ACC112 (cell line): ENCODE results near the gene CXCL14.
A peak's percentile ranks its signal among the peaks of the same experiment; 100 is the strongest.

Experiments used
- H2AFZ ChIP-seq: fragments of 200-600 bp; sonication (generic); one replicate; pipeline ENCODE4 v1.6.0; 2017; ENCODE audit warnings: antibody characterized with exemption, low read length; ENCODE audit not compliant: unreplicated experiment
- H3K27ac ChIP-seq: fragments of 200-600 bp; sonication (generic); 2 replicates; pipeline ENCODE4 v1.5.1; 2014; ENCODE audit warnings: low read depth, mild to moderate bottlenecking, antibody characterized with exemption, low read length, moderate library complexity
- H3K27me3 ChIP-seq: fragments of 200-600 bp; sonication (generic); 2 replicates; pipeline ENCODE4 v1.6.1; 2014; ENCODE audit warnings: mild to moderate bottlenecking, antibody characterized with exemption, low read length, moderate library complexity, mixed read lengths; ENCODE audit not compliant: insufficient read depth
- H3K36me3 ChIP-seq: fragments of 200-600 bp; sonication (generic); 2 replicates; pipeline ENCODE4 v1.6.1; 2016; ENCODE audit warnings: mild to moderate bottlenecking, antibody characterized with exemption, low read length, moderate library complexity, mixed read lengths; ENCODE audit not compliant: insufficient read depth
- H3K4me1 ChIP-seq: fragments of 200-600 bp; sonication (generic); one replicate; pipeline ENCODE4 v1.6.1; 2016; ENCODE audit warnings: low read length, mixed read lengths; ENCODE audit not compliant: insufficient read depth, unreplicated experiment, control insufficient read depth
- H3K4me3 ChIP-seq: fragments of 200-600 bp; sonication (generic); 2 replicates; pipeline ENCODE4 v1.5.1; 2014; ENCODE audit warnings: mild to moderate bottlenecking, low read depth, low read length
- H3K79me2 ChIP-seq: fragments of 200-600 bp; sonication (generic); one replicate; pipeline ENCODE4 v1.6.0; 2016; ENCODE audit warnings: low read length; ENCODE audit not compliant: control insufficient read depth, unreplicated experiment, insufficient read depth

The CXCL14 gene

GRCh38 chr5:135578685-135579341, at the start of gene CXCL14:
Gene CXCL14, minus strand, starts transcription at chr5:135578991. Its CDS starts 213 bp downstream, at chr5:135578778.
- Histone ChIP-seq H3K4me3 (peak within 1 kb of the TSS; percentile 52), H3K4me1 (peaks cover 12% of the 10 kb centered on the region), H3K36me3 (no peaks in the 10 kb centered on the region), H3K27me3 (peaks cover 70% of the 10 kb centered on the region), H2AFZ (no peak within 1 kb of the TSS), H3K27ac (no peak within 1 kb of the TSS), H3K79me2 (no peaks in the 10 kb centered on the region)

- Histone ChIP-seq H3K27me3 (peaks cover 50% of the 10 kb centered on the region), H3K36me3 (no peaks in the 10 kb centered on the region), H3K27ac (no peak overlapping the region), H3K79me2 (no peaks in the 10 kb centered on the region), H3K4me3 (no peak overlapping the region), H2AFZ (no peak overlapping the region), H3K4me1 (no peaks in the 10 kb centered on the region)
Observed at GRCh38 chr5:135626636-135627035, 47.8 kb upstream of the CXCL14 start.

DNA sequence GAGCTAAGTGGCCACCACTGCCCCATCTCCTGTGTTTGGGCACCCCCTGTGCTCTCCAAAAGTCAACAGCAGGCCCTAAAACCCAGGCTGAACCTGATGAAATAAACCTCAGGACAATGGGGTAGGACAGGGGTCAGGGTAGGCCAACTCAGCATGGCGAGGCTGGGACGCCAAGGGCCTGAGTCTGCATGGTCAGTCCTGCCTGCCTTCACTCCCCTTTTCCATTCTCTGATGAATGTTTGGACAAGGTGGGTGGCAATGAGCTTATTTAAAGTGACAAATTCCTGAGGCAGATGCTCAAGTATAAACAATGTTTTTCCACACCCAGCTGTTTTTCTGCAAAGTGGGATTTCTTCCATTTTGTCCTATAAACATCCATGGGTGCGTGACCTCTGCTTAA, 47.2 kb upstream of the CXCL14 start:
- Histone ChIP-seq H3K79me2 (no peaks in the 10 kb centered on the region), H3K27ac (no peak overlapping the region), H3K36me3 (no peaks in the 10 kb centered on the region), H2AFZ (no peak overlapping the region), H3K27me3 (peaks cover 50% of the 10 kb centered on the region), H3K4me3 (no peak overlapping the region), H3K4me1 (no peaks in the 10 kb centered on the region)

DNA sequence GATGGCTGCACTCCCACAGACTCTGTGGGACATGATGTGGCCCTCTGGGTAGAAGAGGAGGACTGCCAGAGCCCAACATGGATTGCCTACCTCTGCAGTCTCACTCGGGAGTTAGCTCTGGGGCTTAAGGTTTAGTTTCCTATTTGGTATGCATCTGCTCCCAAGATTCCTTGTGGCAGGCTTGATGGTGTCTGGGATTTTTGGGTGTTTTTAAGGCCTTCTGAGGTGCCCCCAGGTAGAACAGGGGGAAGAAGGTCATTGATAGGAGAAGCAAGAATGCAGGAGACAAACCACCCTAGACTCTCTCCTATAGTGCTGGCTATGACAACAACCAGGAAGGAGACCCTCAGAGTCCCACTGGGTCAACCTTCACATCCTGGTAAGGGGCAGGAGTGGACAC, 46.7 kb upstream of the CXCL14 start:
- Histone ChIP-seq H3K27me3 (peaks cover 50% of the 10 kb centered on the region), H2AFZ (no peak overlapping the region), H3K36me3 (no peaks in the 10 kb centered on the region), H3K4me1 (no peaks in the 10 kb centered on the region), H3K27ac (no peak overlapping the region), H3K4me3 (no peak overlapping the region), H3K79me2 (no peaks in the 10 kb centered on the region)

DNA sequence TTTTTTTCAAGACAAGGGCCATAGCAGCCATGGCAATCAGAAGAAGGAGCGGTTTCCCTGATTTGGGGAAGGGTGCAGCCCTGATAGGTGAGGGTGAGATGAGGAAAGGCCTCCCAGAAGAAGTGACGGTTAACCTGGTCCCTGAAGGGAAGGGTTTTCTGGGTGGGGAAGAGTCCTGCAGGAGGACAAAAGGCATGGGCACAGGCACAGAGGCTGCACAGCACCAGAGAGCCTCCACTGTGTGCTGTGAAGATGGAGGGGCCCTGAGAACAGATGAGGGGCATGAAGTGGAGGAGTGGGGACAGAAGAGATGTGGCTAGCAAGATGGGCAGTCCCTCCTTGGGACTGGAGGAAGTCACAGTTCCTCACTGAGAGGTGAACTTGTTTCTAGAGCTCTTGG, 46.3 kb upstream of the CXCL14 start:
- H3K4me3 ChIP-seq: no peak overlapping the region
- no peaks in the 10 kb centered on the region for H3K79me2 ChIP-seq
- no peaks in the 10 kb centered on the region for H3K36me3 ChIP-seq
- no peak overlapping the region for H3K27ac ChIP-seq
- H3K27me3 ChIP-seq: peaks cover 50% of the 10 kb centered on the region
- no peak overlapping the region for H2AFZ ChIP-seq
- H3K4me1 ChIP-seq: no peaks in the 10 kb centered on the region

GRCh38 chr5:135623186-135623715, 44.5 kb upstream of the CXCL14 start:
- Histone ChIP-seq H3K27ac (no peak overlapping the region), H3K27me3 (peaks cover 40% of the 10 kb centered on the region), H3K4me1 (no peaks in the 10 kb centered on the region), H3K4me3 (no peak overlapping the region), H2AFZ (no peak overlapping the region), H3K79me2 (no peaks in the 10 kb centered on the region), H3K36me3 (no peaks in the 10 kb centered on the region)

DNA sequence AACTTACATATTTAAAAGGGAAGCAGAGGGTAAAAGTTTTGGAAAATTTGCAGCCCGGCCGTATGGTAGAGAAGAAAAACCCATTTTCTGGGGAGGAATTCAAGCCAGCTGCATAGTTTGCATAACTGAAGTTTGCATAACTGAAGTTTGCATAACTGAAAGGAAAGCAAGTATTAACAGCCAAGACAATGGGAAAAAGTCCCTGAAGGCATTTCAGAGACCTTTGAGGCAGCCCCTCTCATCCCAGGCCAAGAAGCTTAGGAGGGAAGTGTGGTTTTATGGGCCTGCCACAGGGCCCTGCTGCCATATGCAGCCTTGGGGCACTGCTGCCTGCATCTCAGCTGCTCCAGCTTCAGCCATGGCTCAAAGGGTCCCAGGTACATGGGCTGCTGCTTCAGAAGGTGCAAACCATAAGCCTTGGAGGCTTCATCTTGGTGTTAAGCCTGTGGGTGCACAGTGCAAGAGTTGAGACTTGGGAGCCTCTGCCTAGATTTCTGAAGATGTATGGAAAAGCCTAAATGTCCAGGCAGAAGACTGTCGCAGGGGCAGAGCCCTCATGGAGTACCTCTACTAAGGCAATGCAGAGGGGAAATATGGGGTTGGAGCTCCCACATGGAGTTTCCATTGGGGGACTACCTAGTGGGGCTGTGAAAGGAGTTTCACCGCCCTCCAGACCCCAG, 36.9 kb upstream of the CXCL14 start:
- Histone ChIP-seq H2AFZ (no peak overlapping the region), H3K27me3 (peaks cover 55% of the 10 kb centered on the region), H3K36me3 (no peaks in the 10 kb centered on the region), H3K79me2 (no peaks in the 10 kb centered on the region), H3K4me3 (no peak overlapping the region), H3K4me1 (no peaks in the 10 kb centered on the region), H3K27ac (no peak overlapping the region)

- no peak overlapping the region for H3K4me3 ChIP-seq
- no peak overlapping the region for H2AFZ ChIP-seq
- H3K36me3 ChIP-seq: no peaks in the 10 kb centered on the region
- H3K4me1 ChIP-seq: no peaks in the 10 kb centered on the region
- H3K27ac ChIP-seq: no peak overlapping the region
- peaks cover 60% of the 10 kb centered on the region for H3K27me3 ChIP-seq
- H3K79me2 ChIP-seq: no peaks in the 10 kb centered on the region
Observed at GRCh38 chr5:135615171-135615570, 36.4 kb upstream of the CXCL14 start.

DNA sequence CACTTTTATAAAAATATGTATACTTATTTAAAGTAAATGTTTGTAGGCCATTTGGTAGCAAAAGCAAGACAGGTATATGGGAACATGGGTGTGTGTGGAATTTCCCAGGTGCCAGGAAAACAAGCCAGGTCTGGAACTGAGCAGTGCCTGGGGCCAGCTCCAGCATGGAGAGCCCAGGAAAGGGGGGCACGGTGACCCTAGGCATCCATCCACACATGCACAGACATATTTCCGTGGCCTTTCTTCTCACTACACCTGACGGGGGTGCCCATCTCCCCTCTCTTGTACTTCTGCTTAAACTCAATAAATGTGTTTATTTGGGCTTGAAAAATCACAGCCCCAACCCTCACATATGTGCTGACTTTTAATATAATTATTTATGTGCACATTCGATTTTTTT, 31.2 kb upstream of the CXCL14 start:
- H2AFZ ChIP-seq: no peak overlapping the region

DNA sequence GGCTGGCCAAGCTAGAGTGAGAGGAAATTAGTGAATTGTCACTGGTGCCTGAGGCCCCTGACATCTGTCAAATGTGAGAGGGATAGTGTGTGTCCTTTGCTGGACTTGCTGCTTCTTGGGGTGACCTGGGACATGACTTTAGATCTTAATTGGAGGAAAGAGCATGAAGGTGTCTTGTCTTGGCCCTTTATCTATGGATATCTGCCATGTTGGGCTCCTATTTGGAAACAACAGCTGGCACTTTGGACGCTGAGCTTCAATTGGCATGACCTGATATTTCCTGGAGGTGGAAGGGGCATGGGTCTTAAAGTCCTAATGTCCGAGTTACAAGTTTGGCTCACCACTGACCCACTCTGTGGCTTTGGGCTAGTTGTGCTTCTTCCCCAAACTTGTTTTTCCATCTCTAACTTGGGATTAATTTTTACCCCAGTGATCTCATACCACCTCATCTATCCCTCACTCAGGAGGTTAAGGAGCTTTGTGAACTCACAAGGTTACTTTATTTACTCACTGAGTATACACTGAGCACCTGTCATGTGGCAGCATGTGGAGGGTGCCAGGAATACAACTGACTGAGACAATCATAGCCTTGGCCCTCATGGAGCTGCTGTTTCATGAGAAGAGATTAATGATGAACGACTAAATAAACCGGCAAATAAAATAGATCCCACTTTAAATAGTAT, 30.1 kb upstream of the CXCL14 start:
- H2AFZ ChIP-seq: no peak overlapping the region
- peaks cover 82% of the 10 kb centered on the region for H3K27me3 ChIP-seq
- no peaks in the 10 kb centered on the region for H3K36me3 ChIP-seq
- no peak overlapping the region for H3K27ac ChIP-seq
- H3K4me3 ChIP-seq: no peak overlapping the region
- no peaks in the 10 kb centered on the region for H3K4me1 ChIP-seq
- no peaks in the 10 kb centered on the region for H3K79me2 ChIP-seq

More for the DNA sequence above, 31.2 kb upstream of the CXCL14 start:
- Histone ChIP-seq H3K36me3 (no peaks in the 10 kb centered on the region), H3K27me3 (peaks cover 83% of the 10 kb centered on the region), H3K4me3 (no peak overlapping the region), H3K79me2 (no peaks in the 10 kb centered on the region), H3K27ac (no peak overlapping the region), H3K4me1 (no peaks in the 10 kb centered on the region)
